Smooth muscle cell (in vitro differentiated cells): ENCODE results near the gene CARD14. TPM values are rescaled to one million over a fixed set of nuclear protein-coding genes. Genes with fewer than 3 reads are reported as not detected.

Experiments
- DNase-seq: peaks from one replicate; lab custom pipeline; 2025; ENCODE audit not compliant: unreplicated experiment; lab: John Stamatoyannopoulos, UW
- H2AFZ ChIP-seq: fragments of 200-600 bp; sonication (generic); 2 replicates; pipeline ENCODE4 v1.6.0; 2016; ENCODE audit warnings: antibody characterized with exemption, low read depth, mild to moderate bottlenecking
- H3F3A ChIP-seq: fragments of 200-600 bp; sonication (generic); 2 replicates; pipeline ENCODE4 v1.6.0; 2017; ENCODE audit warnings: antibody characterized with exemption, low read depth
- H3K27ac ChIP-seq: fragments of 200-600 bp; sonication (generic); 2 replicates; pipeline ENCODE4 v1.5.1; 2016; ENCODE audit warnings: low read depth, mild to moderate bottlenecking
- H3K27me3 ChIP-seq: fragments of 200-600 bp; sonication (generic); 2 replicates; pipeline ENCODE4 v1.6.1; 2016; ENCODE audit warnings: low read depth, mild to moderate bottlenecking
- H3K36me3 ChIP-seq: fragments of 200-600 bp; sonication (generic); 2 replicates; pipeline ENCODE4 v1.5.1; 2016; ENCODE audit warnings: low read depth
- H3K4me1 ChIP-seq: fragments of 200-600 bp; sonication (generic); 2 replicates; pipeline ENCODE4 v1.5.1; 2016; ENCODE audit warnings: low read depth
- H3K4me2 ChIP-seq: fragments of 200-600 bp; sonication (generic); 2 replicates; pipeline ENCODE4 v1.6.0; 2016; ENCODE audit warnings: mild to moderate bottlenecking
- H3K4me3 ChIP-seq: fragments of 200-600 bp; sonication (generic); 2 replicates; pipeline ENCODE4 v1.5.1; 2016; ENCODE audit warnings: mild to moderate bottlenecking
- H3K79me2 ChIP-seq: fragments of 200-600 bp; sonication (generic); 2 replicates; pipeline ENCODE4 v1.6.0; 2016; ENCODE audit warnings: low read depth, mild to moderate bottlenecking
- H3K9ac ChIP-seq: fragments of 200-600 bp; sonication (generic); 2 replicates; pipeline ENCODE4 v1.6.0; 2016; ENCODE audit warnings: low read depth
- H3K9me3 ChIP-seq: fragments of 200-600 bp; sonication (generic); replicated peaks from 2 replicates; pipeline ENCODE4 v1.5.1; 2016; ENCODE audit warnings: low read depth
- H4K20me1 ChIP-seq: fragments of 200-600 bp; sonication (generic); 2 replicates; pipeline ENCODE4 v1.6.0; 2016; ENCODE audit warnings: low read depth
- CTCF ChIP-seq: fragments of 200-600 bp; sonication (generic); IDR thresholded peaks from 2 replicates; pipeline ENCODE4 v1.5.1; 2017; ENCODE audit warnings: borderline replicate concordance, mild to moderate bottlenecking, antibody characterized with exemption; ENCODE audit not compliant: insufficient read depth, poor library complexity, severe bottlenecking
- WGBS: methylation state at CpG from one replicate; pipeline ENCODE4 v1.1.7; 2016; ENCODE audit warnings: low lambda C conversion rate; 5-methylcytosine and 5-hydroxymethylcytosine counted together
- polyA plus RNA-seq: library from polyadenylated mRNA; unstranded; fragments of >200 nt; fragmentation: Nextera tagmentation; extraction: Ambion mirVana; gene quantifications from 2 replicates; pipeline ENCODE4 v1.2.1, GENCODE V29; 2016
- total RNA-seq: library from RNA; depleted of rRNA; stranded (reverse); fragments of >200 nt; gene quantifications from 2 replicates; pipeline ENCODE4 v1.2.3, GENCODE V29; 2014

The CARD14 gene
- total and polyA plus RNA-seq, 2 experiments from 2014 or later = 1.0 to 1.8 TPM

GRCh38 chr17:80248894-80249710 lies 79.3 kb downstream of the CARD14 start:
- no peaks in the 10 kb centered on the region for H3K4me1 ChIP-seq
- H3K9ac ChIP-seq = no peak overlapping the region
- H3K4me3 ChIP-seq = no peak overlapping the region
- H3K4me2 ChIP-seq = no peak overlapping the region
- no peak for TF ChIP-seq CTCF
- no peaks in the 10 kb centered on the region for H3K79me2 ChIP-seq
- H3K27me3 ChIP-seq = no peaks in the 10 kb centered on the region
- no peaks in the 10 kb centered on the region for H4K20me1 ChIP-seq
- no peak for DNase-seq
- H3K9me3 ChIP-seq = no peaks in the 10 kb centered on the region
- no peak overlapping the region for H2AFZ ChIP-seq
- no peaks in the 10 kb centered on the region for H3K36me3 ChIP-seq
- H3K27ac ChIP-seq = no peak overlapping the region
- H3F3A ChIP-seq = no peaks in the 10 kb centered on the region
- WGBS = 94% methylated on average over 26 of the region's 26 CpGs

- 98% methylated on average over 11 of the region's 11 CpGs for WGBS
- no peaks in the 10 kb centered on the region for H3K36me3 ChIP-seq
- no peak for DNase-seq
- peaks cover 7% of the 10 kb centered on the region for H3K4me1 ChIP-seq
- no peaks in the 10 kb centered on the region for H4K20me1 ChIP-seq
- no peak overlapping the region for H2AFZ ChIP-seq
- H3F3A ChIP-seq = no peaks in the 10 kb centered on the region
- H3K79me2 ChIP-seq = no peaks in the 10 kb centered on the region
- H3K27me3 ChIP-seq = no peaks in the 10 kb centered on the region
- no peak overlapping the region for H3K9ac ChIP-seq
- TF ChIP-seq CTCF = no peak
- no peak overlapping the region for H3K4me2 ChIP-seq
- H3K27ac ChIP-seq = no peak overlapping the region
- no peak overlapping the region for H3K4me3 ChIP-seq
- no peaks in the 10 kb centered on the region for H3K9me3 ChIP-seq
Measured at GRCh38 chr17:80251966-80252365, 82.1 kb downstream of the CARD14 start.

DNA sequence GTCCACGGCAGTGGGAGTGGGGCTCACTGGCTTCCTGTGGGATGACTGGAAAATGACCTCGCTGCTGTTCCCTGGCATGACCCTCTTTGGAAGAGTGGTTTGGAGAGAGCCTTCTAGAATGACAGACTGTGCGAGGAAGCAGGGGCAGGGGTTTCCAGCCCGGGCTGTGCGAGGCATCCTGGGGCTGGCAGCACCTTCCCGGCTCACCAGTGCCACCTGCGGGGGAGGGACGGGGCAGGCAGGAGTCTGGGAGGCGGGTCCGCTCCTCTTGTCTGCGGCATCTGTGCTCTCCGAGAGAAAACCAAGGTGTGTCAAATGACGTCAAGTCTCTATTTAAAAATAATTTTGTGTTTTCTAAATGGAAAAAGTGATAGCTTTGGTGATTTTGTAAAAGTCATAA lies 83.0 kb downstream of the CARD14 start:
- H3K27ac ChIP-seq = no peak overlapping the region
- no peaks in the 10 kb centered on the region for H3F3A ChIP-seq
- TF ChIP-seq CTCF = peak; percentile 9
- H3K4me2 ChIP-seq = no peak overlapping the region
- H3K4me3 ChIP-seq = no peak overlapping the region
- DNase-seq = no peak
- no peaks in the 10 kb centered on the region for H3K9me3 ChIP-seq
- H3K27me3 ChIP-seq = no peaks in the 10 kb centered on the region
- H3K4me1 ChIP-seq = peaks cover 7% of the 10 kb centered on the region
- H2AFZ ChIP-seq = no peak overlapping the region
- WGBS = 81% methylated on average over 13 of the region's 13 CpGs
- no peaks in the 10 kb centered on the region for H3K36me3 ChIP-seq
- H3K79me2 ChIP-seq = no peaks in the 10 kb centered on the region
- H3K9ac ChIP-seq = no peak overlapping the region
- H4K20me1 ChIP-seq = no peaks in the 10 kb centered on the region
